Aorta (tissue), 5 donors: Measurements from ENCODE around the gene MAML3. TPM values are rescaled to one million over a fixed set of nuclear protein-coding genes. Genes with fewer than 3 reads are reported as not detected.

Experiments used
- ATAC-seq: fragments of 200-7000 bp; cut with Tn5 transposase; one replicate; pipeline ENCODE4 v1.9.1; 2022; ENCODE audit warnings: moderate library complexity; ENCODE audit not compliant: low FRiP score
- DNase-seq, 2 donors: peaks; one replicate each; pipeline ENCODE4 v3.0.0-alpha.2; 2020
- H3K27ac ChIP-seq, 2 donors: one replicate each; pipeline ENCODE4 v1.5.1; 2013; ENCODE audit warnings: low read length in 2 of 2, mild to moderate bottlenecking in 2 of 2, moderate library complexity in 2 of 2, control low read depth in 1 of 2, inconsistent platforms in 1 of 2, low read depth in 1 of 2
- H3K27me3 ChIP-seq, 2 donors: one replicate each; pipeline ENCODE4 v1.6.1; 2013; ENCODE audit warnings: control low read depth in 1 of 2, low read length in 1 of 2, mild to moderate bottlenecking in 1 of 2, moderate library complexity in 1 of 2; ENCODE audit not compliant: insufficient read depth in 2 of 2, control insufficient read depth in 1 of 2
- H3K36me3 ChIP-seq, 2 donors: one replicate each; pipeline ENCODE4 v1.6.1; 2013; ENCODE audit warnings: control low read depth in 1 of 2, low read length in 1 of 2, mild to moderate bottlenecking in 1 of 2; ENCODE audit not compliant: insufficient read depth in 2 of 2, control insufficient read depth in 1 of 2
- H3K4me1 ChIP-seq, 2 donors: one replicate each; pipeline ENCODE4 v1.6.1; 2013; ENCODE audit warnings: low read length in 2 of 2, control low read depth in 1 of 2, mild to moderate bottlenecking in 1 of 2, moderate library complexity in 1 of 2; ENCODE audit not compliant: insufficient read depth in 2 of 2, control insufficient read depth in 1 of 2
- H3K4me3 ChIP-seq, 2 donors: one replicate each; pipeline ENCODE4 v1.5.1; 2013; ENCODE audit warnings: low read length in 2 of 2, control low read depth in 1 of 2, mild to moderate bottlenecking in 1 of 2
- H3K9me3 ChIP-seq: one replicate; pipeline ENCODE4 v1.6.1; 2013; ENCODE audit warnings: mild to moderate bottlenecking, low read length; ENCODE audit not compliant: control insufficient read depth
- WGBS, 2 donors: extraction: QIAGEN DNeasy Blood & Tissue Kit; methylation state at CpG; one replicate each; pipeline ENCODE4 v1.1.7; 2013; 5-methylcytosine and 5-hydroxymethylcytosine counted together
- intact Hi-C, 2 donors: fragments of 100-400 bp; cut with DNase I; formaldehyde crosslinking; loops; one replicate each; pipeline versions ENCODE4 v1.14.2 to v1.15.0; 2022
- polyA plus RNA-seq, 2 donors: library from polyadenylated mRNA; stranded (reverse); fragments of 200-250 nt; gene quantifications; one replicate each; pipeline ENCODE4 v1.2.3, GENCODE V29; 2013
- total RNA-seq, 2 donors: library from RNA; stranded (reverse); fragmentation: NEBNext Ultra II Directional; extraction: Animal tissue kit (Norgen Biotek cat#: 25700); gene quantifications; one replicate each; pipeline ENCODE4 v1.2.1, GENCODE V29; 2021
- donor health status: healthy with polysubstance abuse.
- donor health status: Bipolar disorder and iron deficiency.
- donor health status: DM: no; HTN: no; CAD: no.
- donor health status: DM: no; HTN: no; CAD: no.
- donor health status: DM: yes; HTN: yes; CAD: no.

The MAML3 gene
- total and polyA plus RNA-seq, 4 donors = 0.79 to 10.5 (median 4.9) TPM

DNA sequence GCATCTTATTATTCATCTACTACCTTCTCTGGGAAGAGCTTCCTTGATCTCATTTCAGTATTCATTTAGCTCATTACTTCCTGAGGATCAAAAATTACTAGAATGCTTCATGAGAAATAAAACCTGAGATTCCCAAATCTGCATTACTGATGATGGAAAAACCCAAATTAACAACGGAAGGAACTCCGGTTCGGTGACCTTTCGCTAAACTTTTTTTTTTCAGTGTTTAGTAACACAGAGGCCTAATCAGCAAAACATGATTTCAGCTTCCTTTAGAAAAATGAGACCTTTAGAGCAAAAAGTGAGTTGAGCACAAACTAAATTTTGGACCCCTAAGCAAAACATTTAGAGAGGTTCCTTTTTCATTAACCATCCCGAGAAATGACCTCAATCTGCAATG lies 229.2 kb downstream of the MAML3 start:
- intact Hi-C loops = no loop called here
- H3K27ac ChIP-seq = no peak overlapping the region
- DNase-seq = no peak

DNA sequence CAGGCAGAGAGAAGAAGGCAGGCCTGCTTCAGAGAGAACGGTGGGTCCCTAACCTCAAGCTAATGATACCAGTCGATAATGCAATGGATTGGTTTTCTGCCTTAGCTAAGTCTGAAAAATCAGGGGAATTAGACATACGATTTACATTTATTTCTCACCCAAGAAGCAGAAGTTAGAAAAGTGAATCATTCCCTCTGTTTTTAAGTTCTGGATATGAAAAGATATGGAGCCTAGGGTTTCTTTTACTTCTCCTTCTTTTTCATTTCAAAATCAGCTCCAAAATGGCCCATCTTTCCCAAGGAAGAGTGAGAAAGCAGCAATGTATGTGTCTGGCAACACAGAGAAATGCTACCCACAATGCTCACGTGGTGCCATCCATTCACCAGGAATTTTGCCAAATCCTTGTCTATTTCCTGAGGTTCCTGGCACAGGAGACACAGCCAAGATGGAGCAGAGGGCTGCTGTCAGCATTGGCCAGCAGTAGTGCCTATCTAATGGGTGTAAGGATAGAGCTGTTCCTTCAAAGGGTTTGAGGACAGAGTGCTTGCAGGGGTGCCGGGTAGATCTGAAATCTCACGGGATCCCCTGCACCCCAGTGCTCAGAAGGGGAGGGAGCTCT lies 231.5 kb downstream of the MAML3 start:
- no peak for ATAC-seq
- H3K4me1 ChIP-seq = peaks cover 3 to 4% of the 10 kb centered on the region in 2 donors
- no peak for DNase-seq
- H3K4me3 ChIP-seq = no peak overlapping the region
- H3K9me3 ChIP-seq = no peaks in the 10 kb centered on the region
- H3K36me3 ChIP-seq = no peaks in the 10 kb centered on the region
- no peak overlapping the region for H3K27ac ChIP-seq
- H3K27me3 ChIP-seq = no peaks in the 10 kb centered on the region
- WGBS, 2 donors = 71 to 78% methylated on average over 6 of the region's 6 CpGs
- intact Hi-C loops = no loop called here

More for the DNA sequence above, 229.2 kb downstream of the MAML3 start:
- no peak overlapping the region for H3K4me3 ChIP-seq
- no peaks in the 10 kb centered on the region for H3K27me3 ChIP-seq
- peaks cover 2 to 4% of the 10 kb centered on the region in 2 donors for H3K4me1 ChIP-seq
- no peaks in the 10 kb centered on the region for H3K36me3 ChIP-seq
- no peak for ATAC-seq
- H3K9me3 ChIP-seq = no peaks in the 10 kb centered on the region
- WGBS, 2 donors = 96% methylated on average over 5 of the region's 5 CpGs

DNA sequence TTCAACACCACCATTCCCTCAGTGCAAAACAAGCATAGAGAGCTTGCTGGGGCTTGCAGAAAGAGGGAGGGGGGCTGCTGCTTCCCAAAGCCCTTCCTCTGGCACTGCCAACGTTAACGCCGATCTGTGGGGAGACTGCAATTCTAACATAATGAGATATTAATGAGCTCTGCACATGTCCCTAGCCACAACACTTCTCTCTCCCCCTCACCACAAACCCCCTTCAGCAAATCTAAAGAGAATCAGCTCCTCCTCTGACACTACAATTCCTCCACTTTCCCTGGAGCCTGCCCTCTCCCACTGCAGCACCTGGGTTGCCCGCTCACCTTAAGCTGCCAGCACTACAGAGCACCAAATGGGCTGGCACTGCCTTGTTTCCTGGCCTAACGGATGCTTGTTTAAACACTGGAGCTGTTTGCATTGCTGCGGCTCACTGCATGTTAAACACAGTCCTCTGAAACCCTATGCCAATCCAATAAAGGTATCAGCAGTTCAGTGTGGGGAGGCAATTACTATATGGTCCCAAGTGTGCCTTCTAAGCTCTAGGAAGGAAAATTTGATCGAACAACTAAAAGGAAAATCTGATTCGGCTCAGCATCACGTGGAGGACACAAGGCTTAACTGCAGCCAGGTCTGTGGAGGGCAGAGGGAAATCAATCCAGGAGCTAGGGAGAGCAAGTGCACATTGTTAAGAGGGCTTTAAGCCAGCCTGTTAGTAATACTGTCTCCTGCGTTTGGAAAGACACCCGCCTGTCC lies 232.4 kb downstream of the MAML3 start:
- H3K36me3 ChIP-seq = no peaks in the 10 kb centered on the region
- no peak for DNase-seq
- H3K9me3 ChIP-seq = no peaks in the 10 kb centered on the region
- H3K4me3 ChIP-seq = no peak overlapping the region
- H3K27me3 ChIP-seq = no peaks in the 10 kb centered on the region
- no peak overlapping the region for H3K27ac ChIP-seq
- peaks cover 3 to 4% of the 10 kb centered on the region in 2 donors for H3K4me1 ChIP-seq
- ATAC-seq = no peak
- intact Hi-C loops = no loop called here
- WGBS, 2 donors = 66 to 69% methylated on average over 11 of the region's 11 CpGs

DNA sequence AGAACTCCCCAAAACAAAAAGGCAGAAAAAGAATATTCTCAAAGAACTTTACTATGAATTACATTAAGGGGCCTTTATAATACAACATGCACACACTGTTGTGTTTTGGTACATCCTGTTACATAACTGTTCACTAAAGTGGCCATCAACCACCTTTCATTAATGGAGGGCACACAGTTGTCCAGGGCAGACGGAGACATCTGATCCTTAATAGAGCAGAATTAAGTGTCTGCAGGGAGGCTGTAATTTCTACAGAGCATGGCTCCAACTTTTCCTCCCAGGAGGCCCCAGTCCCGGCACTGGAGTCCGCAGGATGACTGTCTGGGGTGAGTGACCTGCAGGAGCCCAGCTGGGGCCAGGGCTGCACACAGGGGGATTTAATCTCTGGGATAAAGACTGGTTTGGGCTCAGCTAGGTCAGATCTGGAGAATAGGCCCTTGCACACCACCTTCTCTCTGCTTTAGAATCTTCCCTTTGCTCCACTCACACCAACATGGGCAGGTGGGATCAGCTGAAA lies 233.4 kb downstream of the MAML3 start:
- no peak for DNase-seq
- Histone ChIP-seq H3K4me3 (no peak overlapping the region), H3K9me3 (no peaks in the 10 kb centered on the region), H3K4me1 (peaks cover 3 to 4% of the 10 kb centered on the region in 2 donors), H3K27ac (peak overlapping the region in 1 of 2 donors; percentile 36), H3K36me3 (no peaks in the 10 kb centered on the region), H3K27me3 (no peaks in the 10 kb centered on the region)
- intact Hi-C loops = no loop called here
- WGBS, 2 donors = 90 to 93% methylated on average over 3 of the region's 3 CpGs
- no peak for ATAC-seq

DNA sequence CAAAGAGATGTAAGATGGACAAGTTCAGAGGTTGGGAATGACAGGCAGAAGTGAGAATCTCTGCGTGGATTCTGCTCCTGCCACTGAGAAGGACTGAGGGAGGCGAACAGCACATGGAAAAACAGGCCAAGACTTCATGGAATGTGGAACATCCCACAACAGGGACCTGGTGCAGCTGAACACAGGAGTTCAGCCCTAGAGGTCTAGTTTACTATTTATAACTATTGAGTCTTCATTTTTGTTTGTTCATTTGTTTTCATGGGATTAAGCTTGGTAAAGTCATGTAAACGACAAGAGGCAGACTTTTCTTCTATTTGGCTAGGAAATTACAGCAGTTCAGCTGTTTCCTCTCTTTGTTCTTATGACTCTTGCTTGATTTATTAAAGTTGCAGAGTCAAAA lies 234.5 kb downstream of the MAML3 start:
- Histone ChIP-seq H3K4me1 (peaks cover 3 to 7% of the 10 kb centered on the region in 2 donors), H3K27me3 (no peaks in the 10 kb centered on the region), H3K4me3 (no peak overlapping the region), H3K27ac (peak overlapping the region in 1 of 2 donors; percentile 58), H3K36me3 (no peaks in the 10 kb centered on the region), H3K9me3 (no peaks in the 10 kb centered on the region)
- 4 to 10% methylated on average over 3 of the region's 3 CpGs for WGBS, 2 donors
- intact Hi-C loops = loop anchor here in 1 of 2 donors (10.0 kb wide), 1 partner anchor 65 kb away; no protein-coding TSS in a partner anchor
- DNase-seq (no peak), ATAC-seq (peak; percentile 61)

DNA sequence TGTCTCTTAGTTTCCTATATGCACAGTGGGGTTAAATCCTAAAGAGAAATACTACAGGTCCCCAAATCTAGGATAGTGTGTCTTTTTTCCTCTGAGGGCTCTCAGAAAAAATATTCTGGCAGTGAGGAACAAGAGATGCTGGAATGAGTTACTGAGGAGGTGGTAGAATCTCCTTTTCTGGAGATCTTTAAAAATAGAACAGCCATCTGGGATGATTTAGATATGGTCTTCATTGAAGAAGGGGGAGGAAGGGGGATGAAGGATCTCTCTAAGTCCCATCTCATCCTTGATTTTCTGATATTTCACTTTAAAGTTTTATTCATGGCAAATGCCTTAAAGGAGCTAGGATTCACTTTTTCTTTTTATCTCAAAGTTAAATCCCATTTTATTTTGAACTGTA lies 235.0 kb downstream of the MAML3 start:
- Histone ChIP-seq H3K4me1 (peaks cover 3 to 12% of the 10 kb centered on the region in 2 donors), H3K4me3 (no peak overlapping the region), H3K9me3 (no peaks in the 10 kb centered on the region), H3K27ac (no peak overlapping the region), H3K36me3 (no peaks in the 10 kb centered on the region), H3K27me3 (no peaks in the 10 kb centered on the region)
- ATAC-seq = no peak
- intact Hi-C loops = loop anchor here in 1 of 2 donors (10.0 kb wide), 1 partner anchor 66 kb away; no protein-coding TSS in a partner anchor
- DNase-seq = no peak

DNA sequence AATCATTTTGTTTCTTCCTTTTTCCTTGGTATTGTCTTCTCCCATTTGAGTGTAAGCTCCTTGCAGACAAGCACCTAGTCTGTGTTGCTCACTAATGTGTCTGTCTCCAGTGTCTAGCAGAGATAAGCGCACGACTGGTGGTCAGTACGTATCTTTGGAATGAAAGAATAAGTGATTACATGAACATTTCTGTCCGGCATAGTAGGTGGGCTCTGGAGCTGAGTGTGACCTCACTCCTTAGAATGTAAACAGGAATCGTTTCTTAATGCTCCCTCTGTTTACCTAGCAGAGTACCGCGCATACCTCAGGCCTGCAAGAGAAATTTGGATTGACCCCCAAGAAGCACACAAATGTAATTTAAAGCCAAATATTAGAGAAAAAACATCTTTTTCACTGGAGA lies 235.4 kb downstream of the MAML3 start:
- no peaks in the 10 kb centered on the region for H3K9me3 ChIP-seq
- intact Hi-C loops = loop anchor here in 1 of 2 donors (10.0 kb wide), 1 partner anchor 66 kb away; no protein-coding TSS in a partner anchor
- H3K36me3 ChIP-seq = no peaks in the 10 kb centered on the region
- no peak overlapping the region for H3K4me3 ChIP-seq
- no peaks in the 10 kb centered on the region for H3K27me3 ChIP-seq
- DNase-seq (no peak), ATAC-seq (no peak)
- peak overlapping the region in 1 of 2 donors; percentile 32 for H3K27ac ChIP-seq
- H3K4me1 ChIP-seq = peaks cover 3 to 12% of the 10 kb centered on the region in 2 donors
- WGBS, 2 donors = 67 to 75% methylated on average over 7 of the region's 7 CpGs

DNA sequence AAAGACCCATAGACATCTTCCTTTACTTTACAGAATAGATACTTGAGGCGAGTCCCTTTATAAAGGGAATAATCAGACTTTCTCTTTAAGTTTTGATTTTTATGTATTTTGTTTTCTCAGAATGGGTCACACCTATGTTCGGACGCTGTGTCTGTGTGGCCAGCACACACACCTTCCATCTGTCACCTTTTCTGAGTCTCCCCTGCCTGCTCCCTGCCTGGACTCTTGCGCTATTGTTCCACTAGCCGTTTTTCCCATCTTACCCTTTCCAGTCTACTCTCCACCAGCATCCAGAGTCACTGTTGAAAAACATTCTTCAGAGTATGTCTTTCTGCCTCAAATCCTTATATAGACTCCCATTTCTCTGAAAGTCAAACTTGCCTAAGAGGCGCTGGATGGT lies 236.1 kb downstream of the MAML3 start:
- Histone ChIP-seq H3K4me3 (no peak overlapping the region), H3K4me1 (peaks cover 3 to 12% of the 10 kb centered on the region in 2 donors), H3K27ac (peak overlapping the region in 1 of 2 donors; percentile 17), H3K9me3 (no peaks in the 10 kb centered on the region), H3K27me3 (no peaks in the 10 kb centered on the region), H3K36me3 (no peaks in the 10 kb centered on the region)
- DNase-seq = no peak
- 98% methylated on average over 6 of the region's 6 CpGs for WGBS, 2 donors
- no peak for ATAC-seq
- intact Hi-C loops = loop anchor here in 1 of 2 donors (10.0 kb wide), 1 partner anchor 67 kb away; no protein-coding TSS in a partner anchor
